Measurements from ENCODE around the gene FAM184B. TPM values are rescaled to one million over a fixed set of nuclear protein-coding genes. Genes with fewer than 3 reads are reported as not detected.

FAM184B gene
- total and polyA plus RNA-seq, 2 of the 4 experiments (the other 2 are of a cell fraction) = 0.07 to 0.18 TPM

- TF ChIP-seq RAD21 (IDR thresholded peaks at IDR 0.05; ENCODE audit: low read length) (no peak), ELK1 (IDR thresholded peaks at IDR 0.05; ENCODE audit: borderline replicate concordance, low read depth, low read length) (no peak), CEBPB (IDR thresholded peaks at IDR 0.05; ENCODE audit: low read depth, low read length) (no peak), CHD1 (IDR thresholded peaks at IDR 0.05; ENCODE audit: low read depth, low read length) (no peak), MXI1 (IDR thresholded peaks at IDR 0.05; ENCODE audit: borderline replicate concordance, low read depth, low read length) (no peak), SMC3 (IDR thresholded peaks at IDR 0.05; ENCODE audit: low read depth, low read length) (no peak), FOS (IDR thresholded peaks at IDR 0.05; ENCODE audit: low read depth, low read length) (no peak), BHLHE40 (IDR thresholded peaks at IDR 0.05; ENCODE audit: low read depth, low read length) (no peak), NFE2L2 (IDR thresholded peaks at IDR 0.05; ENCODE audit: low read depth, low read length) (no peak), MAFK (IDR thresholded peaks at IDR 0.05; ENCODE audit: low read depth, low read length) (no peak), CTCF (conservative IDR thresholded peaks at IDR 0.05; ENCODE audit: low read depth, low read length) (no peak), USF2 (IDR thresholded peaks at IDR 0.05; ENCODE audit: low read depth, low read length) (no peak), MAZ (IDR thresholded peaks at IDR 0.05; ENCODE audit: borderline replicate concordance, low read depth, low read length) (no peak), RCOR1 (IDR thresholded peaks at IDR 0.05; ENCODE audit: insufficient replicate concordance, low read length) (no peak), RFX5 (IDR thresholded peaks at IDR 0.05; ENCODE audit: low read depth, low read length) (no peak), POLR2A (IDR thresholded peaks at IDR 0.05; ENCODE audit: low read depth, low read length) (no peak)
- ChIA-PET CTCF (no interaction called here), POLR2A (ENCODE audit: unreplicated experiment) (no interaction called here)
- Histone ChIP-seq H2AFZ (replicated peaks; ENCODE audit: low read length, poor library complexity) (no peak overlapping the region), H3K9me1 (ENCODE audit: insufficient read depth, low read length) (no peaks in the 10 kb centered on the region), H2AK9ac (replicated peaks; ENCODE audit: low read depth, low read length, poor library complexity) (no peak overlapping the region), H4K8ac (ENCODE audit: low read depth in 2 of 2, low read length in 2 of 2) (no peak overlapping the region), H3K4ac (ENCODE audit: low read depth, low read length) (no peak overlapping the region), H4K20me1 (ENCODE audit: insufficient read depth, low read length) (no peaks in the 10 kb centered on the region), H3K9ac (ENCODE audit: low read depth, low read length) (no peak overlapping the region), H3K4me1 (ENCODE audit: control insufficient read depth, insufficient read depth, low read length) (no peaks in the 10 kb centered on the region), H2BK20ac (ENCODE audit: low read depth, low read length) (no peak overlapping the region), H3K79me1 (ENCODE audit: low read depth in 1 of 2, low read length in 2 of 2) (no peaks in the 10 kb centered on the region), H3K27ac (ENCODE audit: insufficient read depth, low read length) (no peak overlapping the region), H2BK15ac (ENCODE audit: low read depth, low read length) (no peak overlapping the region), H3K4me3 (ENCODE audit: insufficient read depth, low read depth, low read length) (no peak overlapping the region), H3K23ac (ENCODE audit: low read depth, low read length) (no peak overlapping the region), H3K14ac (replicated peaks; ENCODE audit: low read depth, low read length) (no peak overlapping the region), H4K5ac (ENCODE audit: low read depth, low read length) (no peak overlapping the region), H2AK5ac (ENCODE audit: low read depth, low read length) (no peak overlapping the region), H3K56ac (ENCODE audit: extremely low read depth, insufficient read depth, low read length) (no peak overlapping the region), H2BK5ac (ENCODE audit: low read depth, low read length, poor library complexity, severe bottlenecking) (no peak overlapping the region), H4K91ac (ENCODE audit: insufficient read depth, low read depth, low read length) (no peak overlapping the region), H3K18ac (ENCODE audit: low read depth, low read length) (no peak overlapping the region), H3K4me2 (ENCODE audit: low read depth, low read length) (no peak overlapping the region), H2BK120ac (ENCODE audit: low read depth, low read length) (no peak overlapping the region), H3K9me3 (ENCODE audit: control insufficient read depth, insufficient read depth, low read length) (no peaks in the 10 kb centered on the region), H3K36me3 (ENCODE audit: control insufficient read depth, insufficient read depth, low read length) (no peaks in the 10 kb centered on the region), H3K27me3 (ENCODE audit: control insufficient read depth, insufficient read depth, low read length) (no peaks in the 10 kb centered on the region)
- no CpG with 5 or more reads among the region's 4 CpGs for WGBS, 2 experiments (ENCODE audit: extremely low coverage in 2 of 2, insufficient read length in 1 of 2)
- intact Hi-C loops (cut with micrococcal nuclease) = no loop called here
- no peak for DNase-seq
- dilution Hi-C loops (cut with HindIII; ENCODE audit: low sequenced_read_pairs, unreplicated experiment) = no loop called here
- in situ Hi-C loops (cut with MboI; ENCODE audit: low sequenced_read_pairs) = no loop called here
- ATAC-seq (ENCODE audit: low read depth) = no peak
- no TSS peak for BruUV-seq (replicated peaks)
These were observed 83.3 kb downstream of the FAM184B start for GRCh38 chr4:17698116-17698515.
